Transverse colon (tissue), 4 donors: ENCODE measurements around the gene TFRC. TPM values are rescaled to one million over a fixed set of nuclear protein-coding genes. Genes with fewer than 3 reads are reported as not detected.

Experiments used
- DNase-seq: peaks from one replicate; pipeline ENCODE4 v3.0.0-alpha.2; 2019
- H3K27ac ChIP-seq, 4 donors: fragments of 200-600 bp; sonication (generic); 2 replicates each; pipeline ENCODE4 v1.5.1; 2016 to 2018; ENCODE audit warnings: inconsistent platforms in 4 of 4
- H3K27me3 ChIP-seq: fragments of 200-600 bp; sonication (generic); 2 replicates; pipeline ENCODE4 v1.5.1; 2017; ENCODE audit warnings: inconsistent platforms
- H3K36me3 ChIP-seq, 4 donors: fragments of 200-600 bp; sonication (generic); 2 replicates each; pipeline ENCODE4 v1.5.1; 2017 to 2019; ENCODE audit warnings: inconsistent platforms in 4 of 4
- H3K4me1 ChIP-seq, 4 donors: fragments of 200-600 bp; sonication (generic); 2 replicates each; pipeline ENCODE4 v1.5.1; 2017 to 2020; ENCODE audit warnings: inconsistent platforms in 4 of 4
- H3K4me3 ChIP-seq, 4 donors: fragments of 200-600 bp; sonication (generic); 1 replicate in 1 of 4; 2 replicates in 3 of 4; pipeline versions ENCODE4 v1.5.1 to v1.6.1; 2017 to 2019; ENCODE audit warnings: inconsistent platforms in 4 of 4
- H3K9me3 ChIP-seq, 2 donors: fragments of 200-600 bp; sonication (generic); 2 replicates each; pipeline ENCODE4 v1.5.1; 2017 to 2019; ENCODE audit warnings: inconsistent platforms in 2 of 2
- EP300 ChIP-seq: sonication (generic); formaldehyde crosslinking; IDR thresholded peaks from one replicate; pipeline ENCODE4 v1.6.1; 2017; ENCODE audit warnings: antibody characterized with exemption, low read depth
- POLR2A ChIP-seq: fragments of 450-650 bp; IDR thresholded peaks from one replicate; pipeline ENCODE4 v1.6.1; 2016; ENCODE audit warnings: antibody characterized with exemption, mild to moderate bottlenecking, moderate library complexity
- POLR2AphosphoS5 ChIP-seq, 3 donors: sonication (generic); formaldehyde crosslinking; IDR thresholded peaks; one replicate each; pipeline ENCODE4 v1.6.1; 2016; ENCODE audit warnings: antibody characterized with exemption in 3 of 3
- WGBS, 2 donors: methylation state at CpG; one replicate each; pipeline ENCODE4 v1.1.5; 2018; ENCODE audit warnings: low coverage in 1 of 2; 5-methylcytosine and 5-hydroxymethylcytosine counted together
- in situ Hi-C, 4 donors: fragments of 200-750 bp; cut with MboI; loops; one replicate each; pipeline versions ENCODE4 v1.15.0 to v1.15.1; 2017; ENCODE audit warnings: low sequenced_read_pairs in 3 of 4, low pct_ligation_motif_present in 1 of 4, low pct_unique_long_range_greater_than_20kb in 1 of 4
- intact Hi-C: fragments of 100-400 bp; cut with DNase I; formaldehyde crosslinking; loops from one replicate; pipeline ENCODE4 v1.15.1; 2023; ENCODE audit warnings: low total_unique reads
- total RNA-seq, 4 donors: library from RNA; depleted of rRNA; stranded (reverse); fragments of >200 nt; gene quantifications; one replicate each; pipeline ENCODE4 v1.1.0, GENCODE V29; 2016
- TF ChIP-seq, protein P1 (sequence below), 5 experiments: fragments of 200-600 bp in 3 of 5; fragments of 450-650 bp in 2 of 5; sonication (generic) in 3 of 5; IDR thresholded peaks; 1 replicate in 2 of 5; 2 replicates in 3 of 5; pipeline ENCODE4 v1.5.1; 2016 to 2017; ENCODE audit warnings: antibody characterized with exemption in 5 of 5, inconsistent platforms in 3 of 5, mild to moderate bottlenecking in 2 of 5, moderate library complexity in 1 of 5

The TFRC gene
- total RNA-seq: 100 to 1,000 TPM; 117 to 404 (median 181) TPM

DNA sequence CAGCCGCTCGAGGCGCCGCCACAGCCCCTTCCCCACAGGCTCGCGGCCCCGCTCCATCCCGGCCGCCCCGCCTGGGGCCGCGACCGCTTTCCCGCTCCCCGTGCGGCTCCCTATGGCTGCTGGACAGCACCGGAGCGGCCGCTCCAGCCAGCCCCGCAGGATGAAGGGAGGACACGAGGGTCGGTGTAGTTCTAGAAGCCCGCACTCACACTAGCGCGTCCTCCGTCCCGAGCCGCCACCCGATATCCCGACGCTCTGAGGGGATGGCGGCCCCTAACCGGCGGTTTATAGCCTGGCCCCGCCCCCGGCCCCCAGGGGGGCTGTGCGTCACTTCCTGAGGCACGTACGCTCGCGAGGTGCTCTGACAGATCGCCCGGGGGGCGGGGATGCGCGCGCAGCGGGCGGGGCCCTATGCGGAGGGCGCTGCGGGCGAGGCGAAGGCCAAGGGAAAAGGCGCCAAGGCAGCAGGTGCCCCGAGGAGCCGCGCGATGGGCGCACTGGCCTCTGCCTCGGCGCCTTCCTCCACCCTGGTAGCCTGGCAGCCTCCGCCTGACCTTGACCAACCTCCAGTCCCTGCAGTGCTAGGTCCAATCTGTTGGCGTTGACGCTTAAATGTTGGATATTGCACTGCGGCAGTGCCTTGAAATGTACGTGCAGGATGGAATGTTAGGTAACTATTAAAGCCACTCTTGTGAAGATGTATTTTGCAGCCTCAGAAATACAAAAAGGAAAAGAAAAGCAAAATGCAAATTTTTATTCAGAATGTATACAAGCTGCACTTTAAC, at the start of gene TFRC:
Gene TFRC, minus strand, starts transcription at position 257 of the 785 bp plus-strand sequence. CDS start 4,991 bp downstream, outside the sequence.
- TF ChIP-seq, protein P1, sequence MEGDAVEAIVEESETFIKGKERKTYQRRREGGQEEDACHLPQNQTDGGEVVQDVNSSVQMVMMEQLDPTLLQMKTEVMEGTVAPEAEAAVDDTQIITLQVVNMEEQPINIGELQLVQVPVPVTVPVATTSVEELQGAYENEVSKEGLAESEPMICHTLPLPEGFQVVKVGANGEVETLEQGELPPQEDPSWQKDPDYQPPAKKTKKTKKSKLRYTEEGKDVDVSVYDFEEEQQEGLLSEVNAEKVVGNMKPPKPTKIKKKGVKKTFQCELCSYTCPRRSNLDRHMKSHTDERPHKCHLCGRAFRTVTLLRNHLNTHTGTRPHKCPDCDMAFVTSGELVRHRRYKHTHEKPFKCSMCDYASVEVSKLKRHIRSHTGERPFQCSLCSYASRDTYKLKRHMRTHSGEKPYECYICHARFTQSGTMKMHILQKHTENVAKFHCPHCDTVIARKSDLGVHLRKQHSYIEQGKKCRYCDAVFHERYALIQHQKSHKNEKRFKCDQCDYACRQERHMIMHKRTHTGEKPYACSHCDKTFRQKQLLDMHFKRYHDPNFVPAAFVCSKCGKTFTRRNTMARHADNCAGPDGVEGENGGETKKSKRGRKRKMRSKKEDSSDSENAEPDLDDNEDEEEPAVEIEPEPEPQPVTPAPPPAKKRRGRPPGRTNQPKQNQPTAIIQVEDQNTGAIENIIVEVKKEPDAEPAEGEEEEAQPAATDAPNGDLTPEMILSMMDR (IDR thresholded peaks at IDR 0.05): no peak
- TF ChIP-seq POLR2A: peak; percentile 98
- TF ChIP-seq EP300: peak; percentile 80
- peak; percentile 98 to 99 (median 99) for TF ChIP-seq POLR2AphosphoS5 (IDR thresholded peaks at IDR 0.05)
- no peaks in the 10 kb centered on the region for H3K27me3 ChIP-seq
- peak; percentile 97 for DNase-seq
- intact Hi-C loops: no loop called here
- peak within 1 kb of the TSS; percentile 96 to 99 (median 98) for H3K27ac ChIP-seq
- no peaks in the 10 kb centered on the region for H3K9me3 ChIP-seq
- in situ Hi-C loops: no loop called here
- H3K4me1 ChIP-seq: peaks cover 0 to 41% (median 33%) of the 10 kb centered on the region in 4 donors
- H3K36me3 ChIP-seq: no peaks in the 10 kb centered on the region
- H3K4me3 ChIP-seq: peak within 1 kb of the TSS; percentile 85 to 98 (median 91)
- 0% methylated on average over 2 to 47 of the region's 67 CpGs for WGBS, 2 donors

DNA sequence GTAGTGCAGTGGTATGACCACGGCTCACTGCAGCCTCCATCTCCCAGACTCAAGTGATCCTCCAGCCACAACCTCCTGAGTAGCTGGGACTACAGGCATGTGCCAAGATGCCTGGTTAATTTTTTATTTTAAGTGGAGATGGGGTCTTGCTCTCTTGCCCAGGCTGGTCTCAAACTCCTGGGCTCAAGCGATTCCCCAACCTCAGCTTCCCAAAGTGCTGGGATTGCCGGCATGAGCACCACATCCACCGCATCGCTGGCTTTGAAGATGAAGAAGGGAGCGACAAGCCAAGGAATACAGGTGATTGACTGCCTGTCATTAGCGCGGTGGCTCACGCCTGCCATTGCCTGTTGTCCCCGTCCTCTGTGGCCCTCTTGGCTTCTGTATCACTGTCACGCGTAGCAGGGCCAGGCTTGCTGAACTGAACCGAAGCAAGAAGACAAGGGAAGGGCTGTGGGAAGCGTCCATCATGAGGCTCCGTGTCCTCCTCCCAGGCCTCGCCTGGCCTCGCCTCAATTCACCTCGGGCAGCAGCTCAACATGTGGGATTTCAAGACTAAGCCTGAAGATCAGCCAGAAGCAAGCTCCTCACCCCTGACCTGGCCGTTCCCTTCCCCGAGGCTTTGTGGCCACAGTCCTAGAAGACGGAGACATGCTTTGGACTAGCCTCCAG, 46.4 kb upstream of the TFRC start:
- H3K4me3 ChIP-seq: no peak overlapping the region
- H3K36me3 ChIP-seq: no peaks in the 10 kb centered on the region
- TF ChIP-seq POLR2A (no peak), POLR2AphosphoS5 (IDR thresholded peaks at IDR 0.05) (no peak), EP300 (no peak)
- TF ChIP-seq, protein P1 (IDR thresholded peaks at IDR 0.05): no peak
- no peaks in the 10 kb centered on the region for H3K9me3 ChIP-seq
- H3K4me1 ChIP-seq: peaks cover 0 to 11% (median 4%) of the 10 kb centered on the region in 4 donors
- intact Hi-C loops (no loop called here), in situ Hi-C loops (no loop called here)
- DNase-seq: no peak
- H3K27me3 ChIP-seq: no peaks in the 10 kb centered on the region
- WGBS, 2 donors: 96% methylated on average over 9 to 20 of the region's 21 CpGs
- no peak overlapping the region for H3K27ac ChIP-seq

DNA sequence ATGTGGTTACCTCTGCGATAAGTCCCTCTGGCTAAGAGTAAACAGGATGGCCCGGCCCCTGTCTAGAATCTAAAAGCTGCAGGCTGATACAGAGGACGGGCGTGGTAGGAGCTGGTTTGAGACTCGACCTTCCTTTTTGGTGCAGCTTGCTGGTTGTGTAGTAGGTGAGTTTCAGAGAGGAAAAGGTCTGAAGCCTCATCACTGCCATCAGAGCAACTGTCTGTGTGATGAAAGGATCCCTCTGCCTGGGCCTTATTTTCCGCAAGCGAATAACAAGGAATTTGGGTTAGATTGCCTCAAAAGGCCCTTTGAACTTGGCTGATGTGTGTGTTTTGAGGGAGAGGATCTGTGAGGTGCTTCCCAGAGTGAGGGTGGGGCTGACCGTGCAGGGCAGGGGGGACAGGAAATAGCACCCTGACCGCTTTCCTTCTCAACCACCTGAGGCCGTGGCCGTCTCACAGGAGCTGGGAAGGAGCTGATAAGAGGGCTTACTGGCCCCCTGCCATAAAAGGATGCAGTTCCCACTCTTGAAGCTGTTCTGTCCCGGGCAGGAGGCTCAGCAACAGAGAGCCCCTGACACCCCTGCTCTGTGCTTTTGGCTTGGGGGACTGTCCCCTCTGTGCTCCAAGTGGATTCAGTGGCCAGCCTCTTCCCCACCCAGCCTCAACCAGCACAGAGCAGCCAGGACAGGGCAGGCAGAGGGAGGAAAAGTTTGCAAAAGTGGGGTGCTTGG, 45.6 kb upstream of the TFRC start:
- TF ChIP-seq EP300 (no peak), POLR2AphosphoS5 (IDR thresholded peaks at IDR 0.05) (no peak), POLR2A (no peak)
- TF ChIP-seq, protein P1 (IDR thresholded peaks at IDR 0.05): no peak
- H3K4me1 ChIP-seq: peaks cover 0 to 11% (median 4%) of the 10 kb centered on the region in 4 donors
- peak; percentile 34 for DNase-seq
- intact Hi-C loops (no loop called here), in situ Hi-C loops (no loop called here)
- no peak overlapping the region for H3K27ac ChIP-seq
- no peaks in the 10 kb centered on the region for H3K27me3 ChIP-seq
- H3K9me3 ChIP-seq: no peaks in the 10 kb centered on the region
- WGBS, 2 donors: 36 to 53% methylated on average over 5 to 12 of the region's 12 CpGs
- H3K4me3 ChIP-seq: no peak overlapping the region
- H3K36me3 ChIP-seq: no peaks in the 10 kb centered on the region

DNA sequence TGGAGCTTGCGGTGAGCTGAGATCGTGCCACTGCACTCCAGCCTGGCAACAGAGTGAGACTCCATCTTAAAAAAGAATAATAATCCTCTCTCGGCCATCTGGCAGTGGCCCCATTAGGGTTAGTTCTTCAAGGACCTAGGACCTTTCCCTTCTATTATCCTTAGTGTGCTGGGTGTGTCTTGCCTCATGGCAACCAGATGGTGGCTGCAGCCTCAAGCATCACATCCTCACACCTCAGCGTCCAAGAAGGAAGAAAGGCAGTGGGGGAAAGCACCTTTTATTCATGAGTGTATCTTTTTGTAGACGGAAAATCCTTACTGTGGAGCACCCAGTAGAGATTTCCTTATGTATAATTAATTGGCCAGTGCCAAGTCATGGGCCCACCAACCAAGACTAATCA, 42.7 kb upstream of the TFRC start:
- no peak for DNase-seq
- H3K27ac ChIP-seq: no peak overlapping the region
- WGBS, 2 donors: 56 to 90% methylated on average over 2 to 5 of the region's 5 CpGs
- H3K4me3 ChIP-seq: no peak overlapping the region
- intact Hi-C loops: no loop called here
- H3K9me3 ChIP-seq: no peaks in the 10 kb centered on the region
- peaks cover 0 to 15% (median 4%) of the 10 kb centered on the region in 4 donors for H3K4me1 ChIP-seq
- H3K36me3 ChIP-seq: no peaks in the 10 kb centered on the region
- H3K27me3 ChIP-seq: no peaks in the 10 kb centered on the region
- in situ Hi-C loops: no loop called here
- TF ChIP-seq EP300 (no peak), POLR2A (no peak)
